ENCODE data around the gene RAB24.

GRCh38 chr5:177288191-177288590 is 15.3 kb downstream of the RAB24 start:
- no peak for TF ChIP-seq LEF1 (IDR thresholded peaks at IDR 0.05; ENCODE audit: borderline replicate concordance)
- no peak for TF ChIP-seq PKNOX1 (IDR thresholded peaks at IDR 0.05)
- TF ChIP-seq TARDBP (IDR thresholded peaks at IDR 0.05) = no peak
- no peak for TF ChIP-seq FOXM1 (IDR thresholded peaks at IDR 0.05; ENCODE audit: borderline replicate concordance)
- TF ChIP-seq SP1 (IDR thresholded peaks at IDR 0.05) = no peak
- TF ChIP-seq NFRKB (IDR thresholded peaks at IDR 0.05) = no peak
- TF ChIP-seq ELF4 (IDR thresholded peaks at IDR 0.05) = no peak
- TF ChIP-seq SUZ12 (IDR thresholded peaks at IDR 0.05) = no peak
- no peak for TF ChIP-seq BHLHE40 (IDR thresholded peaks at IDR 0.05; ENCODE audit: borderline replicate concordance)
- TF ChIP-seq FOXK2 (IDR thresholded peaks at IDR 0.05) = no peak
- TF ChIP-seq L3MBTL2 (conservative IDR thresholded peaks at IDR 0.05) = no peak
- TF ChIP-seq HDGF (IDR thresholded peaks at IDR 0.05; ENCODE audit: borderline replicate concordance) = no peak

Data from HEK293T (cell line).